Transverse colon (tissue), 4 donors: ENCODE measurements around the gene ARHGAP23. TPM values are rescaled to one million over a fixed set of nuclear protein-coding genes. Genes with fewer than 3 reads are reported as not detected.
A peak's percentile ranks its signal among the peaks of the same experiment; 100 is the strongest.

Experiments used
- DNase-seq: peaks from one replicate; pipeline ENCODE4 v3.0.0-alpha.2; 2019
- H3K27ac ChIP-seq, 4 donors: fragments of 200-600 bp; sonication (generic); 2 replicates each; pipeline ENCODE4 v1.5.1; 2016 to 2018; ENCODE audit warnings: inconsistent platforms in 4 of 4
- H3K27me3 ChIP-seq: fragments of 200-600 bp; sonication (generic); 2 replicates; pipeline ENCODE4 v1.5.1; 2017; ENCODE audit warnings: inconsistent platforms
- H3K36me3 ChIP-seq, 4 donors: fragments of 200-600 bp; sonication (generic); 2 replicates each; pipeline ENCODE4 v1.5.1; 2017 to 2019; ENCODE audit warnings: inconsistent platforms in 4 of 4
- H3K4me1 ChIP-seq, 4 donors: fragments of 200-600 bp; sonication (generic); 2 replicates each; pipeline ENCODE4 v1.5.1; 2017 to 2020; ENCODE audit warnings: inconsistent platforms in 4 of 4
- H3K4me3 ChIP-seq, 4 donors: fragments of 200-600 bp; sonication (generic); 1 replicate in 1 of 4; 2 replicates in 3 of 4; pipeline versions ENCODE4 v1.5.1 to v1.6.1; 2017 to 2019; ENCODE audit warnings: inconsistent platforms in 4 of 4
- H3K9me3 ChIP-seq, 2 donors: fragments of 200-600 bp; sonication (generic); 2 replicates each; pipeline ENCODE4 v1.5.1; 2017 to 2019; ENCODE audit warnings: inconsistent platforms in 2 of 2
- EP300 ChIP-seq: sonication (generic); formaldehyde crosslinking; IDR thresholded peaks from one replicate; pipeline ENCODE4 v1.6.1; 2017; ENCODE audit warnings: antibody characterized with exemption, low read depth
- POLR2A ChIP-seq: fragments of 450-650 bp; IDR thresholded peaks from one replicate; pipeline ENCODE4 v1.6.1; 2016; ENCODE audit warnings: antibody characterized with exemption, mild to moderate bottlenecking, moderate library complexity
- POLR2AphosphoS5 ChIP-seq, 3 donors: sonication (generic); formaldehyde crosslinking; IDR thresholded peaks; one replicate each; pipeline ENCODE4 v1.6.1; 2016; ENCODE audit warnings: antibody characterized with exemption in 3 of 3
- WGBS, 2 donors: methylation state at CpG; one replicate each; pipeline ENCODE4 v1.1.5; 2018; ENCODE audit warnings: low coverage in 1 of 2; 5-methylcytosine and 5-hydroxymethylcytosine counted together
- in situ Hi-C, 4 donors: fragments of 200-750 bp; cut with MboI; loops; one replicate each; pipeline versions ENCODE4 v1.15.0 to v1.15.1; 2017; ENCODE audit warnings: low sequenced_read_pairs in 3 of 4, low pct_ligation_motif_present in 1 of 4, low pct_unique_long_range_greater_than_20kb in 1 of 4
- intact Hi-C: fragments of 100-400 bp; cut with DNase I; formaldehyde crosslinking; loops from one replicate; pipeline ENCODE4 v1.15.1; 2023; ENCODE audit warnings: low total_unique reads
- total RNA-seq, 4 donors: library from RNA; depleted of rRNA; stranded (reverse); fragments of >200 nt; gene quantifications; one replicate each; pipeline ENCODE4 v1.1.0, GENCODE V29; 2016
- TF ChIP-seq, protein P1 (sequence below), 5 experiments: fragments of 200-600 bp in 3 of 5; fragments of 450-650 bp in 2 of 5; sonication (generic) in 3 of 5; IDR thresholded peaks; 1 replicate in 2 of 5; 2 replicates in 3 of 5; pipeline ENCODE4 v1.5.1; 2016 to 2017; ENCODE audit warnings: antibody characterized with exemption in 5 of 5, inconsistent platforms in 3 of 5, mild to moderate bottlenecking in 2 of 5, moderate library complexity in 1 of 5

Gene ARHGAP23
- total RNA-seq, 4 donors from 2014 or later: 4.5 to 21.7 (median 17.0) TPM

DNA sequence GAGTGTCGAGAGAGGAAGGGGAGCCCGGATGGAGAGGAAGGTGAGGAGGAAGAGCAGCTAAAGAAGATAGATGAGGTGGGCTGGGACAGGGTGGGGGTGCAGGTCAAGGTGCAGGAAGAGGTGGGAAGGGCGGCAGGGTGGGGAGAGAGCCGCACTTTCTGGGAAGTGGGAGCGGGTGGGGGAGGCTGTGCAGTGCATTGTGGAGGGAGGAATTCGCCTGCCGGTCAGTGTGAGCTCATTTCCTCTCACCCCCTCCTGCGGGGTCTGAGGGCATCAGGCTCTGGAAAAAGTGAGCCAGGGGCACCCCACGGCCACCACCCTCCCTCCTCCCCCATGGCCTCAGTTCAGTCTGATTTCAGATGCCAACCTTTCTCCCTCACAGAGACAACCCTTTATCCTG lies 2.5 kb upstream of the ARHGAP23 start:
- DNase-seq: no peak

DNA sequence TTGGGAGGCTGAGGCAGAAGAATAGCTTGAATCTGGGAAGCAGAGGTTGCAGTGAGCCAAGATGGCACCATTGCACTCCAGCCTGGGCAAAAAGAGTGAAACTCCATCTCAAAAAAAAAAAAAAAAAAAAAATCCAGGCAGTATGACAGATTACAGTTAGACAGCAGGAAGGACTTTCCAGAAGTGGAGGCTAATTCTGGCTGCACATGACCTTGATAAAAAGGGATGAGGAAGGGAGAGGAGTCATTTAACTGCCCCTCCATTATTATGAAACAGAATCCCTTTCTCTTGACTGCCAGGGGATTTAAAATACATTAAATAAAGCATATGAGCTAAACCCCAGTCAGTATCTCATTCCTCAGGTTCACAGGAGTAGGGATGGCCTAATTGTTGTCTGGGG lies 1.8 kb upstream of the ARHGAP23 start:
- no peak for TF ChIP-seq EP300
- TF ChIP-seq POLR2AphosphoS5 (IDR thresholded peaks at IDR 0.05): no peak
- no peak for TF ChIP-seq POLR2A
- TF ChIP-seq, protein P1, sequence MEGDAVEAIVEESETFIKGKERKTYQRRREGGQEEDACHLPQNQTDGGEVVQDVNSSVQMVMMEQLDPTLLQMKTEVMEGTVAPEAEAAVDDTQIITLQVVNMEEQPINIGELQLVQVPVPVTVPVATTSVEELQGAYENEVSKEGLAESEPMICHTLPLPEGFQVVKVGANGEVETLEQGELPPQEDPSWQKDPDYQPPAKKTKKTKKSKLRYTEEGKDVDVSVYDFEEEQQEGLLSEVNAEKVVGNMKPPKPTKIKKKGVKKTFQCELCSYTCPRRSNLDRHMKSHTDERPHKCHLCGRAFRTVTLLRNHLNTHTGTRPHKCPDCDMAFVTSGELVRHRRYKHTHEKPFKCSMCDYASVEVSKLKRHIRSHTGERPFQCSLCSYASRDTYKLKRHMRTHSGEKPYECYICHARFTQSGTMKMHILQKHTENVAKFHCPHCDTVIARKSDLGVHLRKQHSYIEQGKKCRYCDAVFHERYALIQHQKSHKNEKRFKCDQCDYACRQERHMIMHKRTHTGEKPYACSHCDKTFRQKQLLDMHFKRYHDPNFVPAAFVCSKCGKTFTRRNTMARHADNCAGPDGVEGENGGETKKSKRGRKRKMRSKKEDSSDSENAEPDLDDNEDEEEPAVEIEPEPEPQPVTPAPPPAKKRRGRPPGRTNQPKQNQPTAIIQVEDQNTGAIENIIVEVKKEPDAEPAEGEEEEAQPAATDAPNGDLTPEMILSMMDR (IDR thresholded peaks at IDR 0.05): no peak
- H3K9me3 ChIP-seq: no peaks in the 10 kb centered on the region
- intact Hi-C loops: loop anchor here (5.0 kb wide), 1 partner anchor 61 kb away; no protein-coding TSS in a partner anchor
- H3K27ac ChIP-seq: peak overlapping the region; percentile 84 to 96 (median 90)
- in situ Hi-C loops: no loop called here
- H3K4me1 ChIP-seq: peaks cover 9 to 42% (median 25%) of the 10 kb centered on the region in 4 donors
- no peak for DNase-seq
- H3K27me3 ChIP-seq: peaks cover 22% of the 10 kb centered on the region
- H3K4me3 ChIP-seq: no peak overlapping the region
- H3K36me3 ChIP-seq: no peaks in the 10 kb centered on the region

More for the DNA sequence above, 2.5 kb upstream of the ARHGAP23 start:
- H3K4me1 ChIP-seq: peaks cover 9 to 49% (median 30%) of the 10 kb centered on the region in 4 donors
- no peak overlapping the region for H3K4me3 ChIP-seq
- no peaks in the 10 kb centered on the region for H3K36me3 ChIP-seq
- intact Hi-C loops: loop anchor here (5.0 kb wide), 1 partner anchor 62 kb away; no protein-coding TSS in a partner anchor
- WGBS, 2 donors: 61 to 69% methylated on average over 5 to 9 of the region's 9 CpGs
- in situ Hi-C loops: no loop called here
- no peak for TF ChIP-seq POLR2AphosphoS5 (IDR thresholded peaks at IDR 0.05)
- TF ChIP-seq, protein P1 (IDR thresholded peaks at IDR 0.05): no peak
- TF ChIP-seq EP300: no peak
- TF ChIP-seq POLR2A: no peak
- H3K27me3 ChIP-seq: peaks cover 29% of the 10 kb centered on the region
- no peaks in the 10 kb centered on the region for H3K9me3 ChIP-seq
- H3K27ac ChIP-seq: peak overlapping the region; percentile 84 to 96 (median 90)

DNA sequence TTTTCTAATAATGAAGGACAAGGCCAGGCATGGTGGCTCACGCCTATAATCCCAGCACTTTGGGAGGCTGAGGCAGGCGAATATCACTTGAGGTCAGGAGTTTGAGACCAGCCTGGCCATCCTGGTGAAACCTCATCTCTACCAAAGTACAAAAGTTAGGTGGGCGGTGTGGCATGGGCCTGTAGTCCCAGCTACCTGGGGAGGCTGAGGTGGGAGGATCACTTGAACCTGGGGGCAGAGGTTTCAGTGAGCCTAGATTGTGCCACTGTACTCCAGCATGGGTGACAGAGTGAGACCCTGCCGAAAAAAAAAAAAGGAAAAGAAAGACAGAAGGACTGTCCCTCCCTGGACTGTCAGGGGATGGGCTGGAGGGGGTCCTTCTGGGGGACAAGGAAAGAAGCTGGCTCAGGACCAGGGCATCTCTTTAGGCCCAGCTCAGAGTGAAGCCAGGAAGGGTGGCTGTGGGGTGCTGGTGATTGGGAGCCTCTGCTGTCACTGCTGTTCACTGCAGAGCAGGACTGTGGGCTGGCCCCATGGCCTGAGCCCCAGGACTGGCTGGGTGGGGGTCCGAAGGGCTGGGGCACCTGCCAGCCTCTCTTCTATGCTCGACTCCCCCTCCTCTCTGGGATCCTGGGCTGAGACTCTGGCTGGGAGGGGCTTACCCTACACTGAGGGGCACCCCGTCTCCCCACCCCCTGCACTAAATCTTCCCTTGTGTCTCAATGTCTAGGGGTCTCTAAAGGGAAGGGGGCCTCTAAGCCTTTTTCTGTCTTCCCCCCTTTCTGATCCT lies 909 bp upstream of the ARHGAP23 start:
- WGBS, 2 donors: 55 to 86% methylated on average over 4 to 7 of the region's 7 CpGs

More for the DNA sequence above, 909 bp upstream of the ARHGAP23 start:
- Histone ChIP-seq H3K27me3 (peaks cover 13% of the 10 kb centered on the region), H3K27ac (peak overlapping the region; percentile 84 to 96 (median 90)), H3K4me1 (peaks cover 9 to 34% (median 20%) of the 10 kb centered on the region in 4 donors), H3K36me3 (no peaks in the 10 kb centered on the region), H3K4me3 (peak overlapping the region in 3 of 4 donors; percentile 62 to 84 (median 76)), H3K9me3 (no peaks in the 10 kb centered on the region)
- TF ChIP-seq POLR2AphosphoS5 (IDR thresholded peaks at IDR 0.05) (no peak), POLR2A (no peak), EP300 (no peak)
- TF ChIP-seq, protein P1 (IDR thresholded peaks at IDR 0.05): no peak
- intact Hi-C loops: loop anchor here (5.0 kb wide), 1 partner anchor 60 kb away; no protein-coding TSS in a partner anchor
- in situ Hi-C loops: no loop called here
- no peak for DNase-seq
